CD14-positive monocyte (primary cell): Measurements from ENCODE around the gene IFNGR1. TPM values are rescaled to one million over a fixed set of nuclear protein-coding genes. Genes with fewer than 3 reads are reported as not detected.

Experiments used
- DNase-seq, 3 donors: peaks; one replicate each; pipeline ENCODE4 v3.0.0-alpha.2; 2011 to 2022
- H2AFZ ChIP-seq: 2 replicates; pipeline ENCODE4 v1.6.0; 2012; ENCODE audit warnings: mild to moderate bottlenecking, low read depth, low read length, inconsistent platforms; ENCODE audit not compliant: insufficient read depth, poor library complexity, severe bottlenecking
- H3K27ac ChIP-seq, 2 donors: 1 replicate in 1 of 2; 2 replicates in 1 of 2; pipeline ENCODE4 v1.5.1; 2012 to 2013; ENCODE audit warnings: low read length in 2 of 2, control low read depth in 1 of 2, inconsistent platforms in 1 of 2, low read depth in 1 of 2, mild to moderate bottlenecking in 1 of 2
- H3K27me3 ChIP-seq, 2 donors: one replicate each; pipeline versions ENCODE4 v1.6.0 to v1.6.1; 2011 to 2013; ENCODE audit warnings: low read length in 2 of 2; ENCODE audit not compliant: control insufficient read depth in 2 of 2, insufficient read depth in 2 of 2
- H3K36me3 ChIP-seq, 2 donors: replicated peaks in 1 of 2; 1 replicate in 1 of 2; 2 replicates in 1 of 2; pipeline versions ENCODE4 v1.5.1 to v1.6.1; 2012 to 2013; ENCODE audit warnings: low read length in 2 of 2, control low read depth in 1 of 2, inconsistent platforms in 1 of 2, mild to moderate bottlenecking in 1 of 2; ENCODE audit not compliant: insufficient read depth in 2 of 2, control insufficient read depth in 1 of 2
- H3K4me1 ChIP-seq, 2 donors: 1 replicate in 1 of 2; 2 replicates in 1 of 2; pipeline versions ENCODE4 v1.5.1 to v1.6.1; 2012 to 2013; ENCODE audit warnings: low read length in 2 of 2, control low read depth in 1 of 2, inconsistent platforms in 1 of 2, mild to moderate bottlenecking in 1 of 2, moderate library complexity in 1 of 2; ENCODE audit not compliant: insufficient read depth in 2 of 2, control insufficient read depth in 1 of 2
- H3K4me2 ChIP-seq: replicated peaks from 2 replicates; pipeline ENCODE3; 2012; ENCODE audit warnings: low read length, moderate library complexity, mild to moderate bottlenecking; ENCODE audit not compliant: poor library complexity, severe bottlenecking; ENCODE audit errors: extremely low read depth
- H3K4me3 ChIP-seq, 3 experiments: fragments of 200-600 bp in 1 of 3; sonication (generic) in 1 of 3; replicated peaks in 1 of 3; 1 replicate in 2 of 3; 2 replicates in 1 of 3; pipeline ENCODE4 v1.5.1; 2011 to 2013; ENCODE audit warnings: low read length in 3 of 3, mild to moderate bottlenecking in 3 of 3, control low read depth in 2 of 3, low read depth in 2 of 3, inconsistent platforms in 1 of 3, moderate library complexity in 1 of 3
- H3K79me2 ChIP-seq: 2 replicates; pipeline ENCODE4 v1.6.0; 2012; ENCODE audit warnings: mild to moderate bottlenecking, control low read depth, inconsistent platforms, low read length, moderate library complexity; ENCODE audit not compliant: insufficient read depth
- H3K9ac ChIP-seq: 2 replicates; pipeline ENCODE4 v1.6.0; 2017; ENCODE audit warnings: low read length, mild to moderate bottlenecking; ENCODE audit not compliant: insufficient read depth, poor library complexity, severe bottlenecking
- H3K9me3 ChIP-seq, 2 donors: replicated peaks in 1 of 2; 1 replicate in 1 of 2; 2 replicates in 1 of 2; pipeline versions ENCODE4 v1.5.1 to v1.6.1; 2012 to 2013; ENCODE audit warnings: low read length in 2 of 2, control low read depth in 1 of 2; ENCODE audit not compliant: control insufficient read depth in 1 of 2, insufficient read depth in 1 of 2
- H4K20me1 ChIP-seq: 2 replicates; pipeline ENCODE4 v1.6.0; 2012; ENCODE audit warnings: mild to moderate bottlenecking, low read length, control low read depth, moderate library complexity; ENCODE audit not compliant: insufficient read depth
- H3K27ac Mint-ChIP-seq, 7 donors: one replicate each; pipeline ENCODE4 v1.8.0; 2020; ENCODE audit warnings: mild to moderate bottlenecking in 7 of 7, mixed read lengths in 7 of 7, moderate library complexity in 6 of 7, inconsistent platforms in 2 of 7
- H3K27me3 Mint-ChIP-seq, 3 donors: one replicate each; pipeline ENCODE4 v1.8.0; 2021 to 2022; ENCODE audit warnings: low read depth in 3 of 3, mild to moderate bottlenecking in 3 of 3, mixed read lengths in 3 of 3, moderate library complexity in 3 of 3, inconsistent platforms in 1 of 3
- H3K36me3 Mint-ChIP-seq, 2 donors: one replicate each; pipeline ENCODE4 v1.8.0; 2020; ENCODE audit warnings: mixed read lengths in 2 of 2, inconsistent platforms in 1 of 2, mild to moderate bottlenecking in 1 of 2
- H3K4me1 Mint-ChIP-seq: one replicate; pipeline ENCODE4 v1.8.0; 2020; ENCODE audit warnings: mild to moderate bottlenecking, mixed read lengths
- H3K4me3 Mint-ChIP-seq, 2 donors: one replicate each; pipeline ENCODE4 v1.8.0; 2020; ENCODE audit warnings: mild to moderate bottlenecking in 2 of 2, mixed read lengths in 2 of 2, moderate library complexity in 1 of 2
- H3K9me3 Mint-ChIP-seq, 7 donors: one replicate each; pipeline ENCODE4 v1.8.0; 2020 to 2022; ENCODE audit warnings: mixed read lengths in 7 of 7, mild to moderate bottlenecking in 6 of 7, moderate library complexity in 6 of 7, inconsistent platforms in 2 of 7
- WGBS: methylation state at CpG from one replicate; pipeline ENCODE4 v1.1.5; 2013; ENCODE audit warnings: missing lambda C conversion rate; ENCODE audit not compliant: insufficient coverage; 5-methylcytosine and 5-hydroxymethylcytosine counted together
- intact Hi-C, 2 donors: fragments of 100-400 bp; cut with micrococcal nuclease; formaldehyde crosslinking; loops; one replicate each; pipeline versions ENCODE4 v1.15.0 to v1.15.1; 2023
- polyA plus RNA-seq, 3 donors: library from polyadenylated mRNA; depleted of rRNA in 1 of 3; unstranded in 2 of 3; stranded (reverse) in 1 of 3; fragments of 300-500 nt in 2 of 3; fragments of >200 nt in 1 of 3; fragmentation: Illumina TruSeq in 2 of 3; gene quantifications; 1 replicate in 2 of 3; 2 replicates in 1 of 3; pipeline ENCODE4 v1.2.3, GENCODE V29; 2012 to 2021
- TF ChIP-seq, protein P1 (sequence below): fragments of 200-600 bp; IDR thresholded peaks from one replicate; pipeline ENCODE4 v1.8.0; 2022; ENCODE audit warnings: antibody characterized with exemption, mild to moderate bottlenecking

Gene IFNGR1
- polyA plus RNA-seq, 3 donors, result 204 to 372 (median 364) TPM

DNA sequence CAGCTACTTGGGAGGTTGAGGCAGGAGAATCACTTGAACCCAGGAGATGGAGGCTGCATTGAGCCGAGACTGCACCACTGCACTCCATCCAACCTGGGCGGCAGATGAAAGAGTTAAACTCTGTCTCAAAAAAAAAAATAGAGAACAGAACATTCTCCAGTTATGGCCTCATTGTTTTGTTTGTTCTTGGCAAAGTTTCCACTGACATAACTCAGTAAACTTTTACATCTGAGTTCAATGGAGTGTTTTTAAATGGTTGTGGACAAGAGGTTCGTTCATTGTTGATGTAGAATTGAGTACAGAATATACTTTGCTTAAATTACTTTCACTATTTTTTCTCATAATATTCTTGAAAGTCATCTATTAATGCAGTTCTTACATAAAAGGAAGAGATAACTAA lies 42.2 kb upstream of the IFNGR1 start:
- Mint-ChIP-seq H3K9me3 (peaks cover under 1 to 13% (median 6%) of the 10 kb centered on the region in 7 donors), H3K4me3 (no peak overlapping the region), H3K4me1 (peaks cover 19% of the 10 kb centered on the region), H3K27ac (no peak overlapping the region), H3K36me3 (no peaks in the 10 kb centered on the region), H3K27me3 (no peaks in the 10 kb centered on the region)
- no CpG with 5 or more reads among the region's 3 CpGs for WGBS
- no peaks in the 10 kb centered on the region for H3K27me3 ChIP-seq
- H3K9ac ChIP-seq, result no peak overlapping the region
- H4K20me1 ChIP-seq, result no peaks in the 10 kb centered on the region
- no peak for DNase-seq
- TF ChIP-seq, protein P1, sequence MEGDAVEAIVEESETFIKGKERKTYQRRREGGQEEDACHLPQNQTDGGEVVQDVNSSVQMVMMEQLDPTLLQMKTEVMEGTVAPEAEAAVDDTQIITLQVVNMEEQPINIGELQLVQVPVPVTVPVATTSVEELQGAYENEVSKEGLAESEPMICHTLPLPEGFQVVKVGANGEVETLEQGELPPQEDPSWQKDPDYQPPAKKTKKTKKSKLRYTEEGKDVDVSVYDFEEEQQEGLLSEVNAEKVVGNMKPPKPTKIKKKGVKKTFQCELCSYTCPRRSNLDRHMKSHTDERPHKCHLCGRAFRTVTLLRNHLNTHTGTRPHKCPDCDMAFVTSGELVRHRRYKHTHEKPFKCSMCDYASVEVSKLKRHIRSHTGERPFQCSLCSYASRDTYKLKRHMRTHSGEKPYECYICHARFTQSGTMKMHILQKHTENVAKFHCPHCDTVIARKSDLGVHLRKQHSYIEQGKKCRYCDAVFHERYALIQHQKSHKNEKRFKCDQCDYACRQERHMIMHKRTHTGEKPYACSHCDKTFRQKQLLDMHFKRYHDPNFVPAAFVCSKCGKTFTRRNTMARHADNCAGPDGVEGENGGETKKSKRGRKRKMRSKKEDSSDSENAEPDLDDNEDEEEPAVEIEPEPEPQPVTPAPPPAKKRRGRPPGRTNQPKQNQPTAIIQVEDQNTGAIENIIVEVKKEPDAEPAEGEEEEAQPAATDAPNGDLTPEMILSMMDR, result no peak
- H2AFZ ChIP-seq, result no peak overlapping the region
- peaks cover 1 to 9% of the 10 kb centered on the region in 2 donors for H3K9me3 ChIP-seq
- H3K79me2 ChIP-seq, result no peaks in the 10 kb centered on the region
- intact Hi-C loops, result loop anchor here in 1 of 2 donors (5.0 kb wide), 1 partner anchor 51 kb away; no protein-coding TSS in a partner anchor
- H3K27ac ChIP-seq, result no peak overlapping the region
- no peaks in the 10 kb centered on the region for H3K36me3 ChIP-seq
- no peak overlapping the region for H3K4me2 ChIP-seq
- H3K4me3 ChIP-seq, result no peak overlapping the region
- peaks cover 9 to 14% of the 10 kb centered on the region in 2 donors for H3K4me1 ChIP-seq

DNA sequence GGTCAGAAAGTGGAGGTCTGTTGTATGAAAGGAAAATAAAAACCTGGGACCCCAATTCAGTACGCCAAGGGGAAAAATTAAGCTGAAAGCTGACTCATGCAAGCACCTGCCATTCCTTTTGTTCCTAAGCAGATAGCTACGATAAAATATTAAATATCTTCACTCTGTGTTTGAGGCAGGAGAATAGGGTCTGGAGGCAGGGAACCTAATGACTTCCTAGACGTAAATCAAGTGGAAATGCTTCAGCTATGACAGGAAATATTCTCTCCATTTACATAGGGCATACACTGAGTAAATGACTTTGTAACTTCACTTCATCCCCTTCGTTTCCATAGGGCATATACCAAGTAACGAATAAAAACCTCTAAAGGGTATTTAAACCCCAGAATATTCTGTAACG lies 41.0 kb upstream of the IFNGR1 start:
- Mint-ChIP-seq H3K4me3 (no peak overlapping the region), H3K4me1 (peaks cover 14% of the 10 kb centered on the region), H3K9me3 (peaks cover 7 to 20% (median 12%) of the 10 kb centered on the region in 7 donors), H3K27me3 (no peaks in the 10 kb centered on the region), H3K27ac (no peak overlapping the region), H3K36me3 (no peaks in the 10 kb centered on the region)
- Histone ChIP-seq H3K4me1 (peaks cover 9 to 14% of the 10 kb centered on the region in 2 donors), H3K9me3 (peaks cover 11 to 14% of the 10 kb centered on the region in 2 donors), H3K79me2 (no peaks in the 10 kb centered on the region), H3K4me2 (no peak overlapping the region), H3K27ac (no peak overlapping the region), H3K9ac (no peak overlapping the region), H3K36me3 (no peaks in the 10 kb centered on the region), H4K20me1 (no peaks in the 10 kb centered on the region), H3K27me3 (no peaks in the 10 kb centered on the region), H2AFZ (no peak overlapping the region), H3K4me3 (no peak overlapping the region)
- intact Hi-C loops, result loop anchor here in 1 of 2 donors (5.0 kb wide), 1 partner anchor 52 kb away; no protein-coding TSS in a partner anchor
- WGBS, result 80% methylated on average over 1 of the region's 6 CpGs
- TF ChIP-seq, protein P1, result no peak
- no peak for DNase-seq
